ENCODE measurements around the gene SLC5A3.

- TF ChIP-seq CTCF (IDR thresholded peaks at IDR 0.05; ENCODE audit: borderline replicate concordance, extremely low read depth, low read length, poor library complexity, severe bottlenecking) (no peak), EZH2 (IDR thresholded peaks at IDR 0.05; ENCODE audit: borderline replicate concordance, low read depth, low read length, severe bottlenecking) (no peak)
Measured at GRCh38 chr21:34122047-34122446, 48.7 kb downstream of the SLC5A3 start.

All from DND-41 (cell line).